Measurements from ENCODE around the gene MT2A. TPM values are rescaled to one million over a fixed set of nuclear protein-coding genes. Genes with fewer than 3 reads are reported as not detected.
A peak's percentile ranks its signal among the peaks of the same experiment; 100 is the strongest.

The MT2A gene
- total and polyA plus RNA-seq, 2 of the 13 experiments (the other 11 are each of a cell fraction or from before 2014, with no cell fraction given) = 135 to 371 TPM

DNA sequence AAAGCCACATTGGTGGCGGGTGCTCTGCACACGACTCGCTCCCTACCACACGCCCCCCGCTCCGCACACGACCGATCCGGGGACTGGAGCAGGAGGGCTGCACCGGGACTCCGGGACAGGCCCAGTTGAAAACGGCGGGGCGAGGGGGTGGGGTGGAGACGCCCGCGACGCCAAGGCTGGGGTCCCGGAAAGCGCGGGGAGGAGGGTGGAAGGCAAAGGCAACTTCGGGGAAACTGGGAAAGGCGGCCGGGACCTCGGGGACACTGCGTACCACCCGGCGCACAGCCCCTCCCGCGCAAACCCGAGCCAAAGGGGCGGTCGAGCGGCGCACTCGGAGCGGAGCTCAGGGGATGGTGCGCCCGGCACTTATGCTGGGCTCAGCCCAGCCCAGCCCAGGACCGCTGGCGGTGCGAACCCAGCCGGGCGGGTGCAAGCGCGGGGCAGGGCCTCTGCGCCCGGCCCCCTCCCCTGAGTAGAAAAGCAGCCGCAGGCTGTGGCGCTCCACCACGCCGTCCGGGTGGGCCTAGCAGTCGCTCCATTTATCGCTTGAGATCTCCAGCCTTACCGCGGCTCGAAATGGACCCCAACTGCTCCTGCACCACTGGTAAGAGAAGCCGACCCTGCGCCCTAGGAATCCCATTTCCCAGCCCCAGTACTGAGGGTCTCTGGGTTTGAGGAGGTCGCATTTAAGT is 23.9 kb downstream of the MT2A start, which contains the start of gene MT1M (continued):
- 0 out of 2 replicates have a peak, but pooled peaks have one; percentile 10 for TF ChIP-seq ZNF572 (CRISPR knock-in tag; IDR thresholded peaks at IDR 0.05)
- TF ChIP-seq GFI1 (CRISPR knock-in tag; IDR thresholded peaks at IDR 0.05; ENCODE audit: borderline replicate concordance) = no peak
- no peak for TF ChIP-seq ETV5 (CRISPR knock-in tag; IDR thresholded peaks at IDR 0.05; ENCODE audit: borderline replicate concordance)
- peak; percentile 17 for TF ChIP-seq ZNF781 (CRISPR knock-in tag; IDR thresholded peaks at IDR 0.05; ENCODE audit: borderline replicate concordance, not compliant biosample characterization)
- TF ChIP-seq, protein P1, sequence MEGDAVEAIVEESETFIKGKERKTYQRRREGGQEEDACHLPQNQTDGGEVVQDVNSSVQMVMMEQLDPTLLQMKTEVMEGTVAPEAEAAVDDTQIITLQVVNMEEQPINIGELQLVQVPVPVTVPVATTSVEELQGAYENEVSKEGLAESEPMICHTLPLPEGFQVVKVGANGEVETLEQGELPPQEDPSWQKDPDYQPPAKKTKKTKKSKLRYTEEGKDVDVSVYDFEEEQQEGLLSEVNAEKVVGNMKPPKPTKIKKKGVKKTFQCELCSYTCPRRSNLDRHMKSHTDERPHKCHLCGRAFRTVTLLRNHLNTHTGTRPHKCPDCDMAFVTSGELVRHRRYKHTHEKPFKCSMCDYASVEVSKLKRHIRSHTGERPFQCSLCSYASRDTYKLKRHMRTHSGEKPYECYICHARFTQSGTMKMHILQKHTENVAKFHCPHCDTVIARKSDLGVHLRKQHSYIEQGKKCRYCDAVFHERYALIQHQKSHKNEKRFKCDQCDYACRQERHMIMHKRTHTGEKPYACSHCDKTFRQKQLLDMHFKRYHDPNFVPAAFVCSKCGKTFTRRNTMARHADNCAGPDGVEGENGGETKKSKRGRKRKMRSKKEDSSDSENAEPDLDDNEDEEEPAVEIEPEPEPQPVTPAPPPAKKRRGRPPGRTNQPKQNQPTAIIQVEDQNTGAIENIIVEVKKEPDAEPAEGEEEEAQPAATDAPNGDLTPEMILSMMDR (CRISPR knock-in tag; IDR thresholded peaks at IDR 0.05) = 0 out of 2 replicates have a peak, but pooled peaks have one; percentile 10
- peak; percentile 51 for TF ChIP-seq HNRNPLL (IDR thresholded peaks at IDR 0.05; ENCODE audit: low read depth, low read length, poor library complexity, severe bottlenecking)
- TF ChIP-seq, protein P2, sequence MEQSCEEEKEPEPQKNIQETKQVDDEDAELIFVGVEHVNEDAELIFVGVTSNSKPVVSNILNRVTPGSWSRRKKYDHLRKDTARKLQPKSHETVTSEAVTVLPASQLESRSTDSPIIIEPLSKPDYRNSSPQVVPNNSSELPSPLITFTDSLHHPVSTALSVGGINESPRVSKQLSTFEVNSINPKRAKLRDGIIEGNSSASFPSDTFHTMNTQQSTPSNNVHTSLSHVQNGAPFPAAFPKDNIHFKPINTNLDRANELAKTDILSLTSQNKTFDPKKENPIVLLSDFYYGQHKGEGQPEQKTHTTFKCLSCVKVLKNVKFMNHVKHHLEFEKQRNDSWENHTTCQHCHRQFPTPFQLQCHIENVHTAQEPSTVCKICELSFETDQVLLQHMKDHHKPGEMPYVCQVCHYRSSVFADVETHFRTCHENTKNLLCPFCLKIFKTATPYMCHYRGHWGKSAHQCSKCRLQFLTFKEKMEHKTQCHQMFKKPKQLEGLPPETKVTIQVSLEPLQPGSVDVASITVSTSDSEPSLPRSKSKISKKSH (CRISPR knock-in tag; IDR thresholded peaks at IDR 0.05; ENCODE audit: borderline replicate concordance) = 0 out of 2 replicates have a peak, but pooled peaks have one; percentile 50
- peak; percentile 30; the same call in 1 of the 2 replicates for TF ChIP-seq ERF (CRISPR knock-in tag; IDR thresholded peaks at IDR 0.05)
- TF ChIP-seq ZNF782 (CRISPR knock-in tag; IDR thresholded peaks at IDR 0.05; ENCODE audit: borderline replicate concordance) = no peak
- TF ChIP-seq, protein P3, sequence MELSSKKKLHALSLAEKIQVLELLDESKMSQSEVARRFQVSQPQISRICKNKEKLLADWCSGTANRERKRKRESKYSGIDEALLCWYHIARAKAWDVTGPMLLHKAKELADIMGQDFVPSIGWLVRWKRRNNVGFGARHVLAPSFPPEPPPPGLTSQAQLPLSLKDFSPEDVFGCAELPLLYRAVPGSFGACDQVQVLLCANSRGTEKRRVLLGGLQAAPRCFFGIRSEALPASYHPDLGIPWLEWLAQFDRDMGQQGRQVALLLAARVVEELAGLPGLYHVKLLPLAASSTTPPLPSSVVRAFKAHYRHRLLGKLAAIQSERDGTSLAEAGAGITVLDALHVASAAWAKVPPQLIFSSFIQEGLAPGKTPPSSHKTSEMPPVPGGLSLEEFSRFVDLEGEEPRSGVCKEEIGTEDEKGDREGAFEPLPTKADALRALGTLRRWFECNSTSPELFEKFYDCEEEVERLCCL (CRISPR knock-in tag; IDR thresholded peaks at IDR 0.05; ENCODE audit: borderline replicate concordance) = 0 out of 2 replicates have a peak, but pooled peaks have one; percentile 65
- TF ChIP-seq MTF2 (CRISPR knock-in tag; IDR thresholded peaks at IDR 0.05; ENCODE audit: borderline replicate concordance) = peak; percentile 97; the same call in 1 of the 2 replicates
- TF ChIP-seq, protein P4, sequence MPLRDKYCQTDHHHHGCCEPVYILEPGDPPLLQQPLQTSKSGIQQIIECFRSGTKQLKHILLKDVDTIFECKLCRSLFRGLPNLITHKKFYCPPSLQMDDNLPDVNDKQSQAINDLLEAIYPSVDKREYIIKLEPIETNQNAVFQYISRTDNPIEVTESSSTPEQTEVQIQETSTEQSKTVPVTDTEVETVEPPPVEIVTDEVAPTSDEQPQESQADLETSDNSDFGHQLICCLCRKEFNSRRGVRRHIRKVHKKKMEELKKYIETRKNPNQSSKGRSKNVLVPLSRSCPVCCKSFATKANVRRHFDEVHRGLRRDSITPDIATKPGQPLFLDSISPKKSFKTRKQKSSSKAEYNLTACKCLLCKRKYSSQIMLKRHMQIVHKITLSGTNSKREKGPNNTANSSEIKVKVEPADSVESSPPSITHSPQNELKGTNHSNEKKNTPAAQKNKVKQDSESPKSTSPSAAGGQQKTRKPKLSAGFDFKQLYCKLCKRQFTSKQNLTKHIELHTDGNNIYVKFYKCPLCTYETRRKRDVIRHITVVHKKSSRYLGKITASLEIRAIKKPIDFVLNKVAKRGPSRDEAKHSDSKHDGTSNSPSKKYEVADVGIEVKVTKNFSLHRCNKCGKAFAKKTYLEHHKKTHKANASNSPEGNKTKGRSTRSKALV (CRISPR knock-in tag; IDR thresholded peaks at IDR 0.05) = peak; percentile 78; the same call in 1 of the 2 replicates
- TF ChIP-seq EEA1 (CRISPR knock-in tag; IDR thresholded peaks at IDR 0.05; ENCODE audit: borderline replicate concordance) = peak; percentile 33; the same call in 1 of the 2 replicates
- TF ChIP-seq, protein P5, sequence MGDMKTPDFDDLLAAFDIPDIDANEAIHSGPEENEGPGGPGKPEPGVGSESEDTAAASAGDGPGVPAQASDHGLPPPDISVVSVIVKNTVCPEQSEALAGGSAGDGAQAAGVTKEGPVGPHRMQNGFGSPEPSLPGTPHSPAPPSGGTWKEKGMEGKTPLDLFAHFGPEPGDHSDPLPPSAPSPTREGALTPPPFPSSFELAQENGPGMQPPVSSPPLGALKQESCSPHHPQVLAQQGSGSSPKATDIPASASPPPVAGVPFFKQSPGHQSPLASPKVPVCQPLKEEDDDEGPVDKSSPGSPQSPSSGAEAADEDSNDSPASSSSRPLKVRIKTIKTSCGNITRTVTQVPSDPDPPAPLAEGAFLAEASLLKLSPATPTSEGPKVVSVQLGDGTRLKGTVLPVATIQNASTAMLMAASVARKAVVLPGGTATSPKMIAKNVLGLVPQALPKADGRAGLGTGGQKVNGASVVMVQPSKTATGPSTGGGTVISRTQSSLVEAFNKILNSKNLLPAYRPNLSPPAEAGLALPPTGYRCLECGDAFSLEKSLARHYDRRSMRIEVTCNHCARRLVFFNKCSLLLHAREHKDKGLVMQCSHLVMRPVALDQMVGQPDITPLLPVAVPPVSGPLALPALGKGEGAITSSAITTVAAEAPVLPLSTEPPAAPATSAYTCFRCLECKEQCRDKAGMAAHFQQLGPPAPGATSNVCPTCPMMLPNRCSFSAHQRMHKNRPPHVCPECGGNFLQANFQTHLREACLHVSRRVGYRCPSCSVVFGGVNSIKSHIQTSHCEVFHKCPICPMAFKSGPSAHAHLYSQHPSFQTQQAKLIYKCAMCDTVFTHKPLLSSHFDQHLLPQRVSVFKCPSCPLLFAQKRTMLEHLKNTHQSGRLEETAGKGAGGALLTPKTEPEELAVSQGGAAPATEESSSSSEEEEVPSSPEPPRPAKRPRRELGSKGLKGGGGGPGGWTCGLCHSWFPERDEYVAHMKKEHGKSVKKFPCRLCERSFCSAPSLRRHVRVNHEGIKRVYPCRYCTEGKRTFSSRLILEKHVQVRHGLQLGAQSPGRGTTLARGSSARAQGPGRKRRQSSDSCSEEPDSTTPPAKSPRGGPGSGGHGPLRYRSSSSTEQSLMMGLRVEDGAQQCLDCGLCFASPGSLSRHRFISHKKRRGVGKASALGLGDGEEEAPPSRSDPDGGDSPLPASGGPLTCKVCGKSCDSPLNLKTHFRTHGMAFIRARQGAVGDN (CRISPR knock-in tag; IDR thresholded peaks at IDR 0.05) = peak; percentile 68
- no peak for TF ChIP-seq ZNF670 (CRISPR knock-in tag; IDR thresholded peaks at IDR 0.05; ENCODE audit: borderline replicate concordance)
- 0 out of 2 replicates have a peak, but pooled peaks have one; percentile 24 for TF ChIP-seq ZNF451 (CRISPR knock-in tag; IDR thresholded peaks at IDR 0.05)
